D721Med (cell line): Measurements from ENCODE around the gene COL23A1.

ENCODE experiments used
- DNase-seq: peaks from one replicate; pipeline ENCODE4 v3.0.0; 2011; ENCODE audit warnings: low spot score; ENCODE audit not compliant: insufficient read length
- FAIRE-seq: peaks from 2 replicates; lab custom pipeline; 2011; peaks lifted over from hg19 to GRCh38; lab: Jason Lieb, UNC
- CTCF ChIP-seq: IDR thresholded peaks from 2 replicates; pipeline ENCODE4 v1.5.1; 2012; ENCODE audit warnings: mild to moderate bottlenecking, control low read depth; ENCODE audit not compliant: insufficient read depth; ENCODE audit errors: missing control alignments

Gene COL23A1

DNA sequence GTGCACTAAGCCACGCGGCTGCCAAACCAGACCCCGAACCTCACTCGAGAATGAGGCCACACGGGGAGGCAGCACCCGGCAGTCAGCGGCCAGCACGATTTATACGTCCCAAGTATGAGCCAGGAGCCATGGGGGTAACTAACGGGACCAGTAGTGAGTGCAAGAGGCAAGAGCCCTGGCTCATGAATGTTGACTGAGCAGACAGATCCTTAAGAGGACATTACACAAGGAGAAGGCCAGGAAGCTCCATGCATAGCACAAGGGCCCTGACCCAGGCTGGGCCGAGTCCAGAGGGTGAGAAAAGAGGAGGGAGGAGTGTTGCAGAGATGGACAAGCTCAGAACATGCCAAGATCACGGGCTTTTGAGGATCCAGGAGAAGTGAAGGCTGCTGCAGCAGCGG, 299.0 kb downstream of the COL23A1 start:
- FAIRE-seq = no peak
- no peak for TF ChIP-seq CTCF
- DNase-seq = no peak

DNA sequence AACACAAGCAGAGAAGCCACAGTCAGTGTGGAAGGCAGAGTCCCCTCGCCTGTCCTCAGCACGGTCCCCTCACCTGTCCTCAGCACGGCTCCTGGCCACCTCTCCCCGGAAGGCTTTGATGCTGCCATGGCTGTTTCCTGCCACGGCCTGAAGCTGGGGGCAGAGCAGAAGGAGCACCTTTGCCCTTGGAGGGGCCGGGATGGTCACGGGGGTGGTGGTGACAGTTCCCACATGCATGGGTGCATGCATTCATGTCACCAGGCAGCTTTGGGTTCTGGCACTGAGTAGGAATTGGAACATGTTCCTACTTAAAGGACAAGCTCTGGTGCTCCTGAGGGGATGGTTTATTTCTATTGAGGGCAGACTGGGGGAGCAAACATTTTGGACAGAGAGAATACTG, 299.8 kb downstream of the COL23A1 start:
- FAIRE-seq = no peak
- no peak for TF ChIP-seq CTCF
- DNase-seq = no peak

- DNase-seq = no peak
- no peak for TF ChIP-seq CTCF
- FAIRE-seq = no peak
These were observed 300.8 kb downstream of the COL23A1 start for GRCh38 chr5:178289438-178289837.

GRCh38 chr5:178288401-178289368, 301.5 kb downstream of the COL23A1 start:
- TF ChIP-seq CTCF = no peak
- DNase-seq (no peak), FAIRE-seq (no peak)

- no peak for DNase-seq
- no peak for FAIRE-seq
- TF ChIP-seq CTCF = no peak
These were observed 302.4 kb downstream of the COL23A1 start for GRCh38 chr5:178287791-178288105.

GRCh38 chr5:178287091-178287790, 303.0 kb downstream of the COL23A1 start:
- FAIRE-seq = no peak
- no peak for TF ChIP-seq CTCF
- DNase-seq = no peak
